HepG2 (cell line): Measurements from ENCODE around the gene LARP1. TPM values are rescaled to one million over a fixed set of nuclear protein-coding genes. Genes with fewer than 3 reads are reported as not detected.

ENCODE experiments used
- ATAC-seq: fragments of 200-7000 bp; cut with Tn5 transposase; 3 replicates; pipeline ENCODE4 v1.9.1; 2020; ENCODE audit warnings: mild to moderate bottlenecking, moderate library complexity
- BruUV-seq: library from RNA; stranded (reverse); fragments of 400-500 nt; replicated peaks from 2 replicates; lab custom pipeline; 2021; lab: Mats Ljungman, UMichigan
- CTCF ChIA-PET: fragments of 300-600 bp; formaldehyde crosslinking; extraction: SDS; loops from one replicate; lab custom pipeline; 2021; ENCODE audit warnings: low total read pairs, inconsistent platforms, low intra/inter-chr PET ratio; lab: Yijun Ruan, JAX
- POLR2A ChIA-PET: fragments of 350-600 bp; sonication (Branson Sonifier 250); formaldehyde crosslinking; loops from one replicate; lab custom pipeline; 2020; ENCODE audit warnings: antibody characterized with exemption, inconsistent platforms; lab: Yijun Ruan, JAX
- DNase-seq: peaks from one replicate; pipeline ENCODE4 v3.0.0-alpha.2; 2015; ENCODE audit warnings: low spot score
- FAIRE-seq: peaks from 3 replicates; lab custom pipeline; 2011; peaks lifted over from hg19 to GRCh38; lab: Jason Lieb, UNC
- H2AFZ ChIP-seq: one replicate; pipeline ENCODE4 v1.6.1; 2011; ENCODE audit warnings: low read length, inconsistent platforms
- H3K27ac ChIP-seq: fragments of 300-600 bp; 3 replicates; pipeline ENCODE4 v1.8.0; 2011; ENCODE audit warnings: mixed run types, mild to moderate bottlenecking, mixed read lengths, low read length, inconsistent platforms; ENCODE audit not compliant: insufficient read depth; ENCODE audit errors: extremely low read length
- H3K27me3 ChIP-seq, 2 experiments: fragments of 200-600 bp in 1 of 2; 2 replicates in 1 of 2; 3 replicates in 1 of 2; pipeline versions ENCODE4 v1.6.0 to v1.8.0; 2011; ENCODE audit warnings: low read length in 2 of 2, mild to moderate bottlenecking in 2 of 2, moderate library complexity in 2 of 2, inconsistent platforms in 1 of 2; ENCODE audit not compliant: insufficient read depth in 2 of 2, control insufficient read depth in 1 of 2
- H3K36me3 ChIP-seq, 2 experiments: fragments of 200-600 bp in 1 of 2; replicated peaks in 1 of 2; 2 replicates in 1 of 2; 3 replicates in 1 of 2; pipeline versions ENCODE4 v1.5.1 to v1.8.0; 2011; ENCODE audit warnings: low read length in 2 of 2, inconsistent platforms in 1 of 2; ENCODE audit not compliant: insufficient read depth in 2 of 2, control insufficient read depth in 1 of 2
- H3K4me1 ChIP-seq: 2 replicates; pipeline ENCODE4 v1.5.1; 2012; ENCODE audit warnings: low read length, inconsistent platforms; ENCODE audit not compliant: insufficient read depth
- H3K4me2 ChIP-seq: 2 replicates; pipeline ENCODE4 v1.6.0; 2011; ENCODE audit warnings: low read depth, low read length, inconsistent platforms
- H3K4me3 ChIP-seq, 3 experiments: fragments of 200-600 bp in 1 of 3; sonication (generic), shearing (Covaris generic) in 1 of 3; replicated peaks in 1 of 3; 2 replicates each; pipeline ENCODE4 v1.5.1; 2011 to 2016; ENCODE audit warnings: low read length in 3 of 3, inconsistent platforms in 2 of 3, low read depth in 2 of 3, mild to moderate bottlenecking in 2 of 3, control low read depth in 1 of 3, mixed read lengths in 1 of 3; ENCODE audit not compliant: insufficient read depth in 1 of 3
- H3K79me2 ChIP-seq: one replicate; pipeline ENCODE4 v1.6.1; 2011; ENCODE audit warnings: low read length, inconsistent platforms; ENCODE audit not compliant: insufficient read depth
- H3K9ac ChIP-seq: 2 replicates; pipeline ENCODE4 v1.6.0; 2011; ENCODE audit warnings: mild to moderate bottlenecking, low read depth, low read length, inconsistent platforms; ENCODE audit not compliant: insufficient read depth
- H3K9me3 ChIP-seq: 2 replicates; pipeline ENCODE4 v1.5.1; 2012; ENCODE audit warnings: mild to moderate bottlenecking, low read length
- H4K20me1 ChIP-seq: 2 replicates; pipeline ENCODE4 v1.6.0; 2011; ENCODE audit warnings: inconsistent platforms, mild to moderate bottlenecking, low read length, moderate library complexity; ENCODE audit not compliant: insufficient read depth
- BORCS8-MEF2B ChIP-seq: sonication (generic); formaldehyde crosslinking; IDR thresholded peaks from 2 replicates; pipeline ENCODE4 v1.8.0; 2022; ENCODE audit warnings: mild to moderate bottlenecking, missing genetic modification reagents
- CBX1 ChIP-seq: IDR thresholded peaks from one replicate; pipeline ENCODE4 v1.6.1; 2016; ENCODE audit warnings: antibody characterized with exemption, low read depth
- CCDC6 ChIP-seq: sonication (generic); formaldehyde crosslinking; IDR thresholded peaks from 2 replicates; pipeline ENCODE4 v1.8.1; 2022; ENCODE audit warnings: mild to moderate bottlenecking, missing genetic modification reagents, moderate library complexity
- GATAD2A ChIP-seq: IDR thresholded peaks from 2 replicates; pipeline ENCODE4 v1.6.1; 2016
- HOXA9 ChIP-seq: sonication (generic); formaldehyde crosslinking; IDR thresholded peaks from 2 replicates; pipeline ENCODE4 v1.8.1; 2022; ENCODE audit warnings: missing genetic modification reagents, mild to moderate bottlenecking, moderate library complexity, borderline replicate concordance
- MEF2D ChIP-seq: sonication (generic); formaldehyde crosslinking; IDR thresholded peaks from 2 replicates; pipeline ENCODE4 v1.5.1; 2020; ENCODE audit warnings: mild to moderate bottlenecking, missing genetic modification reagents
- POLR2AphosphoS5 ChIP-seq: IDR thresholded peaks from 2 replicates; pipeline ENCODE4 v1.6.1; 2012; ENCODE audit warnings: low read depth, low read length
- REXO4 ChIP-seq: sonication (generic); formaldehyde crosslinking; IDR thresholded peaks from 2 replicates; pipeline ENCODE4 v1.8.0; 2022; ENCODE audit warnings: missing genetic modification reagents, mild to moderate bottlenecking, borderline replicate concordance
- SP4 ChIP-seq: sonication (generic); formaldehyde crosslinking; IDR thresholded peaks from 2 replicates; pipeline ENCODE4 v1.8.1; 2023; ENCODE audit warnings: mild to moderate bottlenecking, missing genetic modification reagents
- ZNF746 ChIP-seq: sonication (generic); formaldehyde crosslinking; IDR thresholded peaks from 2 replicates; pipeline ENCODE4 v1.8.0; 2022; ENCODE audit warnings: mild to moderate bottlenecking, missing genetic modification reagents
- WGBS: methylation state at CpG from one replicate; pipeline ENCODE4 v1.1.6; 2017; ENCODE audit warnings: low lambda C conversion rate; 5-methylcytosine and 5-hydroxymethylcytosine counted together
- in situ Hi-C: cut with HindIII; loops from 2 replicates; pipeline ENCODE4 v1.10.0; 2017; ENCODE audit warnings: low pct_unique_long_range_greater_than_20kb; ENCODE audit not compliant: extremely low pct_ligation_motif_present
- intact Hi-C: fragments of 100-400 bp; cut with micrococcal nuclease; formaldehyde crosslinking; loops from one replicate; pipeline ENCODE4 v1.10.0; 2022; ENCODE audit not compliant: unreplicated experiment
- polyA plus RNA-seq, 8 experiments: library from polyadenylated mRNA; depleted of rRNA in 3 of 8; stranded (reverse) in 7 of 8; unstranded in 1 of 8; fragments of >200 nt; fragmentation: Illumina TruSeq in 4 of 8; extraction: Trizol in 4 of 8; gene quantifications; 2 replicates each; pipeline versions ENCODE4 v1.2.1 to v1.2.3, GENCODE V29; 2011 to 2016; ENCODE audit warnings: low read depth in 4 of 8, missing spikeins in 1 of 8, mixed read lengths in 1 of 8; ENCODE audit not compliant: insufficient read depth in 1 of 8
- total RNA-seq, 5 experiments: library from RNA; depleted of rRNA; stranded (reverse); fragments of >200 nt; fragmentation: Illumina TruSeq; extraction: Trizol; gene quantifications; 2 replicates each; pipeline ENCODE4 v1.2.3, GENCODE V29; 2016; ENCODE audit warnings: low read depth in 1 of 5
- TF ChIP-seq, protein P1 (sequence below): sonication (generic); formaldehyde crosslinking; IDR thresholded peaks from 2 replicates; pipeline ENCODE4 v1.5.0; 2020; ENCODE audit warnings: mild to moderate bottlenecking, missing genetic modification reagents
- TF ChIP-seq, protein P2 (sequence below): sonication (generic); formaldehyde crosslinking; conservative IDR thresholded peaks from 2 replicates; pipeline ENCODE4 v1.4.0; 2020; ENCODE audit warnings: missing genetic modification reagents
- TF ChIP-seq, protein P3 (sequence below): sonication (generic); formaldehyde crosslinking; IDR thresholded peaks from 2 replicates; pipeline ENCODE4 v1.4.0; 2020; ENCODE audit warnings: mild to moderate bottlenecking, missing genetic modification reagents, borderline replicate concordance

The LARP1 gene
- total and polyA plus RNA-seq, 2 of the 13 experiments (the other 11 are each of a cell fraction or from before 2014, with no cell fraction given): 45.2 to 61.4 TPM

DNA sequence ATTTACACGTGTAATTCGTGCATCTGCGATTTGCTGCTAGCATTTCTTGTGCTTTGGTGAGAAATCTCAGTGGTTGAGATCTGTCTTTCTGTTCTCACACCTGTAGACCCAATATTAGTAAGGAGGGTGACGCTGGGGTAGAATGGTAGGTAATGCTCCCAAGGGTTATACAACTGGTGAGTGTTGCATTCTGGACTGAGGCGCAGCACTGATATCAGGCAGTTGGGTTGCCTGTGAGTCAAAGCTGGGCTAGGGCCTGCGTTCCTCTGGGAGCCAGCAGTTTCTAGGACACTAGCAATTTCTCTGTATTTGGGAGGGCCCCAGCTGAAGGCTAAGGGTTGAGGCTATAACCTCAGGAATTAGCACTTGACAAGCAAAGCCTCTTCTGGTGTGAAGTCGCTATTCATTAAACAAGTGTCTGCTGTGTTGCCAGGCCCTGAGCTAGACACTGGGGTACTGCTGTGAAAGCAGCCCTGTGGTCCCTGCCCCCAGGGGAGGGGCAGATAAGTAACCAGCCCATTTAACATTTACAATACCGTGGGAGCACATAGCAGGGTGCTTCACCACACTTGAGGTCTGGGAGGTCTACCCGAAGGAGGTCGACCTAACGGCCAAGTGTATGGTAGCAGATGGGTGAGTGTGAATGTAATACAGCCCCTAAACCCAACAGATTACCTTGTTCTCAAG lies 28.7 kb downstream of the LARP1 start:
- no peak overlapping the region for H3K9ac ChIP-seq

DNA sequence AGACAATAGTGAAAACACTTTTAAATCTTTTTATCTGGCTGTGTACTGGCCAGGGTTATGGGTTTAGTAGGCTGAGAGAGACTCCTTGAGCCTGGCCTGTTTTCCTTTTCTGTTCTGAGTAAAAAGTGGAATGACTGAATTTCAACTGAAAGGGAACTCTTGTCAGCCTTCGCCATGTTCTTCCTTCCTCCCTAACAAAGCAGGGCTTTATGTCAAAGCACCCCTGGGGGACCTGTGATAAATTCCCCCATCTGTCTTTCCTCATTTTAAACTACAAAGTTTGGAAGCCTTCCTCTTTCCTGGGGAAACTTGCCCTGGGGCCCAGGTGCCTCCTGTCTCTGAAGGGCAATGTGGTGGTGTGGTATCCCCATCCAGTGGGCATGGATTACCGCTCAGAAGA lies 29.7 kb downstream of the LARP1 start:
- Histone ChIP-seq H3K9me3 (no peaks in the 10 kb centered on the region), H3K4me3 (no peak overlapping the region), H3K9ac (no peak overlapping the region), H3K27me3 (no peaks in the 10 kb centered on the region), H3K4me2 (no peak overlapping the region), H3K4me1 (peaks cover 73% of the 10 kb centered on the region), H3K27ac (no peak overlapping the region), H3K79me2 (peaks cover 92% of the 10 kb centered on the region), H3K36me3 (peaks cover 8% of the 10 kb centered on the region in 2 experiments; a peak in 4 of 5 replicates), H4K20me1 (peaks cover 73% of the 10 kb centered on the region), H2AFZ (no peak overlapping the region)
- DNase-seq (no peak), FAIRE-seq (no peak), ATAC-seq (no peak)
- POLR2A ChIA-PET: no interaction called here
- 97% methylated on average over 2 of the region's 2 CpGs for WGBS
- in situ Hi-C loops (no loop called here), intact Hi-C loops (no loop called here)
- no TSS peak for BruUV-seq
- CTCF ChIA-PET: no interaction called here
- TF ChIP-seq MEF2D (CRISPR knock-in tag) (no peak), CBX1 (no peak), ZNF746 (CRISPR knock-in tag) (no peak), REXO4 (CRISPR knock-in tag) (no peak), HOXA9 (CRISPR knock-in tag) (no peak), BORCS8-MEF2B (no peak), GATAD2A (CRISPR knock-in tag) (no peak), SP4 (no peak)
- TF ChIP-seq, protein P1, sequence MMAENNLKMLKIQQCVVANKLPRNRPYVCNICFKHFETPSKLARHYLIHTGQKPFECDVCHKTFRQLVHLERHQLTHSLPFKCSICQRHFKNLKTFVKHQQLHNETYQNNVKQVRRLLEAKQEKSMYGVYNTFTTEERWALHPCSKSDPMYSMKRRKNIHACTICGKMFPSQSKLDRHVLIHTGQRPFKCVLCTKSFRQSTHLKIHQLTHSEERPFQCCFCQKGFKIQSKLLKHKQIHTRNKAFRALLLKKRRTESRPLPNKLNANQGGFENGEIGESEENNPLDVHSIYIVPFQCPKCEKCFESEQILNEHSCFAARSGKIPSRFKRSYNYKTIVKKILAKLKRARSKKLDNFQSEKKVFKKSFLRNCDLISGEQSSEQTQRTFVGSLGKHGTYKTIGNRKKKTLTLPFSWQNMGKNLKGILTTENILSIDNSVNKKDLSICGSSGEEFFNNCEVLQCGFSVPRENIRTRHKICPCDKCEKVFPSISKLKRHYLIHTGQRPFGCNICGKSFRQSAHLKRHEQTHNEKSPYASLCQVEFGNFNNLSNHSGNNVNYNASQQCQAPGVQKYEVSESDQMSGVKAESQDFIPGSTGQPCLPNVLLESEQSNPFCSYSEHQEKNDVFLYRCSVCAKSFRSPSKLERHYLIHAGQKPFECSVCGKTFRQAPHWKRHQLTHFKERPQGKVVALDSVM: no peak
- TF ChIP-seq, protein P2, sequence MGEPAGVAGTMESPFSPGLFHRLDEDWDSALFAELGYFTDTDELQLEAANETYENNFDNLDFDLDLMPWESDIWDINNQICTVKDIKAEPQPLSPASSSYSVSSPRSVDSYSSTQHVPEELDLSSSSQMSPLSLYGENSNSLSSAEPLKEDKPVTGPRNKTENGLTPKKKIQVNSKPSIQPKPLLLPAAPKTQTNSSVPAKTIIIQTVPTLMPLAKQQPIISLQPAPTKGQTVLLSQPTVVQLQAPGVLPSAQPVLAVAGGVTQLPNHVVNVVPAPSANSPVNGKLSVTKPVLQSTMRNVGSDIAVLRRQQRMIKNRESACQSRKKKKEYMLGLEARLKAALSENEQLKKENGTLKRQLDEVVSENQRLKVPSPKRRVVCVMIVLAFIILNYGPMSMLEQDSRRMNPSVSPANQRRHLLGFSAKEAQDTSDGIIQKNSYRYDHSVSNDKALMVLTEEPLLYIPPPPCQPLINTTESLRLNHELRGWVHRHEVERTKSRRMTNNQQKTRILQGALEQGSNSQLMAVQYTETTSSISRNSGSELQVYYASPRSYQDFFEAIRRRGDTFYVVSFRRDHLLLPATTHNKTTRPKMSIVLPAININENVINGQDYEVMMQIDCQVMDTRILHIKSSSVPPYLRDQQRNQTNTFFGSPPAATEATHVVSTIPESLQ (CRISPR knock-in tag): no peak

More for the DNA sequence above, 28.7 kb downstream of the LARP1 start:
- Histone ChIP-seq H3K4me2 (no peak overlapping the region), H4K20me1 (peaks cover 82% of the 10 kb centered on the region), H3K4me3 (no peak overlapping the region), H3K9me3 (no peaks in the 10 kb centered on the region), H3K27me3 (no peaks in the 10 kb centered on the region), H2AFZ (no peak overlapping the region), H3K79me2 (peaks cover 96% of the 10 kb centered on the region), H3K4me1 (peaks cover 83% of the 10 kb centered on the region), H3K27ac (no peak overlapping the region), H3K36me3 (peaks cover 6 to 7% of the 10 kb centered on the region in 2 experiments; a peak in 4 of 5 replicates)
- 97% methylated on average over 6 of the region's 11 CpGs for WGBS
- no TSS peak for BruUV-seq
- CTCF ChIA-PET: no interaction called here
- in situ Hi-C loops: no loop called here
- FAIRE-seq (no peak), DNase-seq (no peak), ATAC-seq (peak; percentile 8; the same call in 1 of the 3 replicates)
- no peak for TF ChIP-seq CCDC6 (CRISPR knock-in tag)
- TF ChIP-seq, protein P3, sequence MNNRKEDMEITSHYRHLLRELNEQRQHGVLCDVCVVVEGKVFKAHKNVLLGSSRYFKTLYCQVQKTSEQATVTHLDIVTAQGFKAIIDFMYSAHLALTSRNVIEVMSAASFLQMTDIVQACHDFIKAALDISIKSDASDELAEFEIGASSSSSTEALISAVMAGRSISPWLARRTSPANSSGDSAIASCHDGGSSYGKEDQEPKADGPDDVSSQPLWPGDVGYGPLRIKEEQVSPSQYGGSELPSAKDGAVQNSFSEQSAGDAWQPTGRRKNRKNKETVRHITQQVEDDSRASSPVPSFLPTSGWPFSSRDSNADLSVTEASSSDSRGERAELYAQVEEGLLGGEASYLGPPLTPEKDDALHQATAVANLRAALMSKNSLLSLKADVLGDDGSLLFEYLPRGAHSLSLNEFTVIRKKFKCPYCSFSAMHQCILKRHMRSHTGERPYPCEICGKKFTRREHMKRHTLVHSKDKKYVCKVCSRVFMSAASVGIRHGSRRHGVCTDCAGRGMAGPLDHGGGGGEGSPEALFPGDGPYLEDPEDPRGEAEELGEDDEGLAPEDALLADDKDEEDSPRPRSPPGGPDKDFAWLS (CRISPR knock-in tag): no peak
- no peak for TF ChIP-seq POLR2AphosphoS5
- intact Hi-C loops: no loop called here
- POLR2A ChIA-PET: interaction anchor here (0.8 kb wide), 1 partner anchor 101 kb away, joined by 3 read pairs; no protein-coding TSS in a partner anchor
